22Rv1 (cell line): ENCODE data around the gene MYL9.

Experiments
- H3K27ac ChIP-seq: fragments of 450-650 bp; 2 replicates; pipeline ENCODE4 v1.5.1; 2017
- ZFX ChIP-seq: fragments of 450-650 bp; IDR thresholded peaks from 2 replicates; pipeline ENCODE4 v1.6.1; 2017; ENCODE audit warnings: antibody characterized with exemption, borderline replicate concordance
- TF ChIP-seq, protein P1 (sequence below): fragments of 450-650 bp; IDR thresholded peaks from 2 replicates; pipeline ENCODE4 v1.5.1; 2017; ENCODE audit warnings: mild to moderate bottlenecking

Gene MYL9

GRCh38 chr20:36578356-36579041 is 37.2 kb downstream of the MYL9 start:
- TF ChIP-seq, protein P1, sequence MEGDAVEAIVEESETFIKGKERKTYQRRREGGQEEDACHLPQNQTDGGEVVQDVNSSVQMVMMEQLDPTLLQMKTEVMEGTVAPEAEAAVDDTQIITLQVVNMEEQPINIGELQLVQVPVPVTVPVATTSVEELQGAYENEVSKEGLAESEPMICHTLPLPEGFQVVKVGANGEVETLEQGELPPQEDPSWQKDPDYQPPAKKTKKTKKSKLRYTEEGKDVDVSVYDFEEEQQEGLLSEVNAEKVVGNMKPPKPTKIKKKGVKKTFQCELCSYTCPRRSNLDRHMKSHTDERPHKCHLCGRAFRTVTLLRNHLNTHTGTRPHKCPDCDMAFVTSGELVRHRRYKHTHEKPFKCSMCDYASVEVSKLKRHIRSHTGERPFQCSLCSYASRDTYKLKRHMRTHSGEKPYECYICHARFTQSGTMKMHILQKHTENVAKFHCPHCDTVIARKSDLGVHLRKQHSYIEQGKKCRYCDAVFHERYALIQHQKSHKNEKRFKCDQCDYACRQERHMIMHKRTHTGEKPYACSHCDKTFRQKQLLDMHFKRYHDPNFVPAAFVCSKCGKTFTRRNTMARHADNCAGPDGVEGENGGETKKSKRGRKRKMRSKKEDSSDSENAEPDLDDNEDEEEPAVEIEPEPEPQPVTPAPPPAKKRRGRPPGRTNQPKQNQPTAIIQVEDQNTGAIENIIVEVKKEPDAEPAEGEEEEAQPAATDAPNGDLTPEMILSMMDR: no peak
- TF ChIP-seq ZFX: no peak
- no peak overlapping the region for H3K27ac ChIP-seq

- no peak for TF ChIP-seq ZFX
- TF ChIP-seq, protein P1: no peak
- H3K27ac ChIP-seq: no peak overlapping the region
Measured at GRCh38 chr20:36579996-36580545, 38.8 kb downstream of the MYL9 start.

DNA sequence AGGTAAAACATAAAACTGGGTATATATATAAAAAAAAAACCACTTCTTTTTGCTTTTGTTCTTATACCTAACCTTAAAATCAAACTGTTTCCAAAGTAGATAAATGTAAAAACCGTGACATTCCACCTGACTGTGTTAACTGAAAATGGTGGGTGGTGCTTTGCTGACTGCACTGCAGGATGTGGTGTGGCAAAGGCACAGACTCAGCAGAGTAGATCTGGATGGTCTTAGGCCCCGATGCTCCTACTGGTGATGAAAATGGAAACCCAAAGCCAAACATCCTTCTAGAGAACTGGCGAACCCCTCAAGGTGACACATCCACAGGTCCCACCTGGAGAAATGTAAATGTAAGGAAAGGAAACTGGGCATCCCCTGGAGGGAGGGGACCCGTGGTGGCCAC is 41.0 kb downstream of the MYL9 start:
- H3K27ac ChIP-seq: no peak overlapping the region
- TF ChIP-seq, protein P1: no peak
- no peak for TF ChIP-seq ZFX

GRCh38 chr20:36582821-36583220 is 41.5 kb downstream of the MYL9 start:
- TF ChIP-seq, protein P1: no peak
- TF ChIP-seq ZFX: no peak
- no peak overlapping the region for H3K27ac ChIP-seq

DNA sequence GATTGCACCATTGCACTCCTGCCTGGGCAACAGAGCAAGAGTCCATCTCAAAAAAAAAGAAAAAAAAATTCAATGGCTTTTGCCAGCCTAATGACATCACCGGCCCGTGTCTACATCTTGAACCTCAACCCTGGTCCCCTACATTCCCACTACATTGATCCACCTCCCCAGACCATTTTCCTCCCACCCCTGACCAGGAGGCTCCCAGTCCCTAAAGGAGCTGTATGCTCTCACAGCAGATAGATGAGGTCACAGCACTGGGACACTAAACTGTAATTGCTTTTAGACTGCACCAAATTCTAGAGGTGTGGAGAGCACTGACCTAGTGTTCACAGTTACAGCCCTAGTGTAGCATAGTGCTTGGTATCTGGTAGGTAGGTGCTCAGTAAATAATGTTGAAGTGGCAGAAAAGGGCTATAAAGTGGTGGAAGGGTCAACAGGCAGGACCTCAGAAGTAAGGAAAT is 42.7 kb downstream of the MYL9 start:
- no peak overlapping the region for H3K27ac ChIP-seq
- no peak for TF ChIP-seq ZFX

DNA sequence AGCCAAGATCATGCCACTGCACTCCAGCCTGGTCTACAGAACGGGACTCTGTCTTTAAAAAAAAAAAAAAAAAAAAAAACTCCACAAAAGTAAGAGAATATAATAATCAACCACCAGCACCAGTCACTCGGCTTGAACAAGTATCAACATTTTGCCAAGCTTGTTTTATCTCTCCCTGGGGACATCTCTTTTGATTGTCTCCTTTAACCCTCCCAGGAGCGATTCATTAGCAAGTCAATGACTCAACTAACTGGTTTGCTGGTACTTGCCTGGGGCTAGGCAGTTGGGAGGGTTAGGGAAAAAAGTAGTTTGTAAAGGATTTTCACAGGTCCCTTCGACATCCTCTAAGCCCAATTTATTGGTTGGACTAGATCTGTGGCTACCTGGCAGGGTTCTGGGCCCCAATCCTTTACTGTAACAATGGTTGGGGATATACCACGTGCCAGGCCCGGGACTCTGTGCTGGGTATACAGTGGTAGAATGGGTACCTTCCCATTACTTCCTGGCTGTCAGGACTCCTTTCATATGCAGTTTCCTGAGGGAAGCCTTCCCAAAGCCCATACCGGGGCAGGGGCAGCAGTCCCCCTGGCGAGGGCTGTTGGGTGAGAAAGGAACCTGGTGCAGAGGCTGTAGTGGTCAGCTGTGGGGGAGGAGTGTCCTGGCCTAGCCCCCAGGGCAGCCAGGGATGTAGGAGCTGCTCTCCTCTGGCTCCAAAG is 44.2 kb downstream of the MYL9 start:
- peak overlapping the region; percentile 37 for H3K27ac ChIP-seq
- no peak for TF ChIP-seq ZFX
- TF ChIP-seq, protein P1: no peak

GRCh38 chr20:36587388-36588070 is 46.2 kb downstream of the MYL9 start:
- no peak overlapping the region for H3K27ac ChIP-seq
- TF ChIP-seq, protein P1: no peak
- no peak for TF ChIP-seq ZFX
